DOHH2 (cell line): Measurements from ENCODE around the gene IGSF5.

Source experiments
- H3F3A ChIP-seq: fragments of 200-600 bp; sonication (generic), shearing (Covaris generic); 2 replicates; pipeline ENCODE4 v1.6.0; 2016; ENCODE audit warnings: antibody characterized with exemption, mild to moderate bottlenecking; ENCODE audit not compliant: control insufficient read depth, insufficient read depth
- H3K27ac ChIP-seq: fragments of 200-600 bp; sonication (generic); 2 replicates; pipeline ENCODE4 v1.5.1; 2014; ENCODE audit warnings: low read depth, mild to moderate bottlenecking, low read length, moderate library complexity
- H3K27me3 ChIP-seq: fragments of 200-600 bp; sonication (generic); 2 replicates; pipeline ENCODE4 v1.6.1; 2014; ENCODE audit warnings: mild to moderate bottlenecking, low read length, mixed read lengths; ENCODE audit not compliant: control insufficient read depth
- H3K36me3 ChIP-seq: fragments of 200-600 bp; sonication (generic); 2 replicates; pipeline ENCODE4 v1.6.1; 2014; ENCODE audit warnings: mild to moderate bottlenecking, low read length, moderate library complexity, mixed read lengths; ENCODE audit not compliant: control insufficient read depth
- H3K4me1 ChIP-seq: fragments of 200-600 bp; sonication (generic); 2 replicates; pipeline ENCODE4 v1.6.1; 2014; ENCODE audit warnings: mild to moderate bottlenecking, low read length, mixed read lengths; ENCODE audit not compliant: control insufficient read depth
- H3K4me2 ChIP-seq: fragments of 200-600 bp; sonication (generic); 2 replicates; pipeline ENCODE4 v1.6.0; 2014; ENCODE audit warnings: mild to moderate bottlenecking, low read length, moderate library complexity
- H3K4me3 ChIP-seq: fragments of 200-600 bp; sonication (generic); 2 replicates; pipeline ENCODE4 v1.5.1; 2014; ENCODE audit warnings: mild to moderate bottlenecking, low read length, mixed read lengths
- H3K79me2 ChIP-seq: fragments of 200-600 bp; sonication (generic); 2 replicates; pipeline ENCODE4 v1.6.1; 2014; ENCODE audit warnings: mild to moderate bottlenecking, low read length, mixed read lengths; ENCODE audit not compliant: control insufficient read depth
- H3K9me2 ChIP-seq: fragments of 200-600 bp; sonication (generic); replicated peaks from 2 replicates; pipeline ENCODE4 v1.6.1; 2014; ENCODE audit warnings: mild to moderate bottlenecking, low read length, mixed read lengths; ENCODE audit not compliant: control insufficient read depth
- H3K9me3 ChIP-seq: fragments of 200-600 bp; sonication (generic); 2 replicates; pipeline ENCODE4 v1.6.1; 2014; ENCODE audit warnings: antibody characterized with exemption, low read length, mixed read lengths; ENCODE audit not compliant: control insufficient read depth, insufficient read depth
- H4K20me1 ChIP-seq: fragments of 200-600 bp; sonication (generic); 2 replicates; pipeline ENCODE4 v1.6.0; 2014; ENCODE audit warnings: low read depth, mild to moderate bottlenecking, antibody characterized with exemption, low read length, moderate library complexity; ENCODE audit not compliant: control insufficient read depth, insufficient read depth
- EZH2phosphoT487 ChIP-seq: fragments of 200-600 bp; sonication (generic); IDR thresholded peaks from 2 replicates; pipeline ENCODE4 v1.6.1; 2017; ENCODE audit warnings: borderline replicate concordance, mild to moderate bottlenecking, antibody characterized with exemption, low read length, moderate library complexity, mixed read lengths
- TF ChIP-seq, protein P1 (sequence below): fragments of 200-600 bp; sonication (generic); IDR thresholded peaks from one replicate; pipeline ENCODE4 v1.5.1; 2014; ENCODE audit warnings: antibody characterized with exemption, mild to moderate bottlenecking, low read depth, low read length; ENCODE audit not compliant: poor library complexity, severe bottlenecking

IGSF5 gene

DNA sequence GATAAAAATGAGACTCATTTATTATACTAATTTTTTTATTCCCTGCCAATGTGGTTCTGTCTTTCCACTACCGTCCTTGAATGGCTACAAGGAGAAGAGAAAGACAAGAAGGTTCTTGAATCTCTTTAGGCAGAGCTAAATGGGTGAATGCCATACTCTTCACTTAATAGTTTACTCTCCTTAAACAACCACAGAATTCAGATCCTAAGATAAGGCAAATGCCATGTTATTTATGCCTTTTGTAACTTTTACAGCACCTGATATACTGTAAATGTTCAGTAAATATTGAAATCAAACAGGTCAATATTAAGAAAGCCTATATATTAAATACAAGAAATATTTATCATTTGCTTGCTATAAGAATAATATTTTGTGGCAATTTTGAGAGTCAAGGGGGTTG lies 58.4 kb downstream of the IGSF5 start:
- H3K9me2 ChIP-seq: no peaks in the 10 kb centered on the region
- H3K4me1 ChIP-seq: no peaks in the 10 kb centered on the region
- no peaks in the 10 kb centered on the region for H3K36me3 ChIP-seq
- no peak overlapping the region for H3K27ac ChIP-seq
- H3K9me3 ChIP-seq: no peaks in the 10 kb centered on the region
- no peaks in the 10 kb centered on the region for H3K79me2 ChIP-seq
- H3K4me3 ChIP-seq: no peak overlapping the region
- H4K20me1 ChIP-seq: no peaks in the 10 kb centered on the region
- H3K4me2 ChIP-seq: no peak overlapping the region
- H3F3A ChIP-seq: no peaks in the 10 kb centered on the region
- TF ChIP-seq EZH2phosphoT487: no peak
- TF ChIP-seq, protein P1, sequence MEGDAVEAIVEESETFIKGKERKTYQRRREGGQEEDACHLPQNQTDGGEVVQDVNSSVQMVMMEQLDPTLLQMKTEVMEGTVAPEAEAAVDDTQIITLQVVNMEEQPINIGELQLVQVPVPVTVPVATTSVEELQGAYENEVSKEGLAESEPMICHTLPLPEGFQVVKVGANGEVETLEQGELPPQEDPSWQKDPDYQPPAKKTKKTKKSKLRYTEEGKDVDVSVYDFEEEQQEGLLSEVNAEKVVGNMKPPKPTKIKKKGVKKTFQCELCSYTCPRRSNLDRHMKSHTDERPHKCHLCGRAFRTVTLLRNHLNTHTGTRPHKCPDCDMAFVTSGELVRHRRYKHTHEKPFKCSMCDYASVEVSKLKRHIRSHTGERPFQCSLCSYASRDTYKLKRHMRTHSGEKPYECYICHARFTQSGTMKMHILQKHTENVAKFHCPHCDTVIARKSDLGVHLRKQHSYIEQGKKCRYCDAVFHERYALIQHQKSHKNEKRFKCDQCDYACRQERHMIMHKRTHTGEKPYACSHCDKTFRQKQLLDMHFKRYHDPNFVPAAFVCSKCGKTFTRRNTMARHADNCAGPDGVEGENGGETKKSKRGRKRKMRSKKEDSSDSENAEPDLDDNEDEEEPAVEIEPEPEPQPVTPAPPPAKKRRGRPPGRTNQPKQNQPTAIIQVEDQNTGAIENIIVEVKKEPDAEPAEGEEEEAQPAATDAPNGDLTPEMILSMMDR: no peak
- H3K27me3 ChIP-seq: no peaks in the 10 kb centered on the region

DNA sequence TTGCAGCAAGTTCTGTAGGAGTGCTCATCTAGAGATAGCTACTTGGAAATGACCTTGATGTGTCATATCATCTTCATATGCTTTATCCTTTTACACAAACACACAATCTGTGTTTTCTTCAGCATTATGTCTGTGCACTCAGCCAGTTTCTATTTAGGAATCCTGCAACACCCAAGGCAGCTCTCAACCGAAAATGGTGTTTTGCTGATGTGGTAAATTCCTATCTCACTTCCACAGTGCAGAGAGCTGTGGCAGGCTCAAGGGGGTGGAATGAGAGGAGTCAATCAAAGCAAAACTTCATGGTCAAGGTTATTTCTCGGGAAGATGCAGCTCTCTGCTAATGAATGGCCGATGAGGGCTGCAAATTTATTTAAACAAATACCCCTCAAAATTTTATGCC lies 59.3 kb downstream of the IGSF5 start:
- no peak for TF ChIP-seq EZH2phosphoT487
- TF ChIP-seq, protein P1: no peak
- H3K27me3 ChIP-seq: no peaks in the 10 kb centered on the region
- no peaks in the 10 kb centered on the region for H3K4me1 ChIP-seq
- no peaks in the 10 kb centered on the region for H3F3A ChIP-seq
- H3K4me3 ChIP-seq: no peak overlapping the region
- H3K79me2 ChIP-seq: no peaks in the 10 kb centered on the region
- no peaks in the 10 kb centered on the region for H3K9me2 ChIP-seq
- H3K36me3 ChIP-seq: no peaks in the 10 kb centered on the region
- no peak overlapping the region for H3K4me2 ChIP-seq
- no peaks in the 10 kb centered on the region for H3K9me3 ChIP-seq
- no peak overlapping the region for H3K27ac ChIP-seq
- no peaks in the 10 kb centered on the region for H4K20me1 ChIP-seq

DNA sequence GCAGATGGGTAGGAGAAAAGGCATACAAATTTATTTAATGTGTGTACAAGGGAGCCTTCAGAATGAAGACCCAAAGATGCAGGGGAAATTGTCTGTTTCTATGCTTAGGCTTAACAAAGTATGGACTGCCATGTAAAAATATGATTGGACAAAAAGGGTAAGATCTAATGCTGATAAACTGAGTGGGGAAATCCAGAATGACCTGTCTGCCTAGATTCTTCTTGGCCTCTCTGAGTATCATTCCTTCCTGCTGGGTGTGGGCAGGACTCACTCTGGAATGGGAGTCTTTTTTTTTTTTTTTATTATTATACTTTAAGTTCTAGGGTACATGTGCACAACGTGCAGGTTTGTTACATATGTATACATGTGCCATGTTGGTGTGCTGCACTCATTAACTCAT lies 61.0 kb downstream of the IGSF5 start:
- Histone ChIP-seq H3K4me1 (no peaks in the 10 kb centered on the region), H4K20me1 (no peaks in the 10 kb centered on the region), H3F3A (no peaks in the 10 kb centered on the region), H3K4me3 (no peak overlapping the region), H3K27me3 (no peaks in the 10 kb centered on the region), H3K79me2 (no peaks in the 10 kb centered on the region), H3K9me3 (no peaks in the 10 kb centered on the region), H3K36me3 (no peaks in the 10 kb centered on the region), H3K9me2 (no peaks in the 10 kb centered on the region), H3K27ac (no peak overlapping the region), H3K4me2 (no peak overlapping the region)
- TF ChIP-seq EZH2phosphoT487: no peak
- TF ChIP-seq, protein P1: no peak

DNA sequence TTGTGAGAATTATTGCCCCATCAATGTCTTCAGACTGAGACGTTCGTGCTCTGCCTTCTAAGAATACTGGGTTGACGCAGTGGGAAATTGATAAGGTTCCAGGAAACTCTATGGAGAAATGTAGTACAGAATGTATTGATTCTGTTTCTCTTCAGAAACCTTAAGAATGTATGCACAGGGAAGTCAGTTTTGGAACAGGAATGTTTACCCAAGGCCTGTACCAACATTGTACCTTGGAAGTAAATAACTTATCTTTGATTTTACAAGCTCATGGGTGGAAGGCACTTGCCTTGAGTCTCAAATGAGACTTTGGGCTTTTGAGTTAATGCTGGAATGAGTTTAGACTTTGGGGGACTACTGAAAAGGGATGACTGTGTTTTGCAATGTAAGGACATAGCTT lies 62.8 kb downstream of the IGSF5 start:
- no peak overlapping the region for H3K4me3 ChIP-seq
- TF ChIP-seq EZH2phosphoT487: no peak
- TF ChIP-seq, protein P1: no peak

More for the DNA sequence above, 62.8 kb downstream of the IGSF5 start:
- Histone ChIP-seq H3K4me2 (no peak overlapping the region), H3K36me3 (no peaks in the 10 kb centered on the region), H4K20me1 (no peaks in the 10 kb centered on the region), H3K4me1 (no peaks in the 10 kb centered on the region), H3K9me2 (no peaks in the 10 kb centered on the region), H3K9me3 (no peaks in the 10 kb centered on the region), H3K27ac (no peak overlapping the region), H3F3A (no peaks in the 10 kb centered on the region), H3K27me3 (no peaks in the 10 kb centered on the region), H3K79me2 (no peaks in the 10 kb centered on the region)
